CD1c-positive myeloid dendritic cell (primary cell): ENCODE results near the gene HNRNPUL2.

Experiments
- DNase-seq: peaks from one replicate; pipeline ENCODE4 v3.0.0-alpha.2; 2016; ENCODE audit errors: extremely low spot score

Gene HNRNPUL2

DNA sequence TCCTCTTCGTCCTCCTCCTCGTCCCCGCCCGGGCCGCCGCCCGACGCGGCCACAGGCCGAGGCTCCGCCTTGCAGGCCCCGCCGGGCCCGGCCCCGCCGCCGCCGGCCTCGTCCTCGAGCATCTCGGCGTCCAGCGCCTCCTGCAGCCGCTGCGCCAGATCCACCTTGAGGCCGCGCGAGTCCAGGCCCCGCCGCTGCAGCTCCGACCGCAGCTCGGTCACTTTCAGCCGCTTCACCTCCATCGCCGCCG, 417 bp downstream of the HNRNPUL2 start:
- DNase-seq: no peak

DNA sequence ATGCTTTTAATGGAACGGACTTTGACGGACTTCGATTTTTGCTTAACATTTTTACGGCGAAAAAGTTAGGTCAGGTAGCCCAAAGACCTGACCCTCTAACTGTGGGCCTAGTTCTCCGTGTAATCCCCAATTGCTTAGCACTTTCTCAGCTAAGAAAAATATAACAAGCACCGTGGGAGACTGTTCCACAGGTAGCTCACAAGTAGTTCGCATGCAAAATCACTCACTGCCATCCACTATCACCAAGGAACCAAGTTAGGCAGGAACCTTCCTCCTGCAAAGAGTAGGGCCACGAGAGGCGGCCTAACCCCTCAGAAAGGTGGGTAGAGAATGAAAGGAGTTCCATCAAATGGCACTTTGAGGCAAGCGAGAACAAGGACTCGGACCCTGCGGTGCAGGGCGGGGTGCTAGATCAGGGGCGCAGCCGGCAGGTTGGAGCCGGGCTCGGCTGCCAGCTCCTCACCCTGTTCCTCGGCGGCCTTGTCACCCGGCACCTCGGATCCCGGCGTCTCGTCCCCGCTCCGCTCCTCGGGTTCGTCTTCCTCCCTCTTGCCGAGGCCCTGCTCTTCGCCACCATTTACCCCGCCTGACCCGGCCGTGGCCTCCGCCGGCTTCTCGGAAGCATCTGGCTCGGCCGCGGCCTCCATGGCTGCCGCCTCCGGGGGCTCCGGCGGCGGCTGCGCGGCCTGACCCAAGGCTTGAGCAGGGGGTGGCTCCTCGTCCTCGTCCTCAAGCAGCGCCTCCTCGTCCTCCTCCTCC, 922 bp downstream of the HNRNPUL2 start:
- DNase-seq: no peak

DNA sequence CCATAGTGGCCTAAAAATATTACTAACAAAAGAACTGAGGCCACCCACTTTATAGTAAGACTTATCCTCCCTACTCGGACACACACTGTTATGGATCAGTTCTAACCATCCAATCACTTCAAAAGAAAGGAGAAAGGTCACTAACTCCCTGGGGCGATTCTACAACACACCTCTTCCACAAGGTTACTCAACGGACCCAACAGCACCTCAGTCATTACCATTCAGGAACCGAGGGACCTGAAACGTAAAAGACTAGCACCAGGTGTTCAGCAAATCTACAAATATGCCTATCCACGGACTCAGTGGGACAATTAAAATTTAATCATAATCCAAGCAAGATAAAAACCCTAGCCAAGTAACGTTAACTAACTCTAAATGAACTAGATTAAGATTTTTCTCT, 1.6 kb downstream of the HNRNPUL2 start:
- DNase-seq: no peak

GRCh38 chr11:62724171-62724570, 3.1 kb downstream of the HNRNPUL2 start:
- no peak for DNase-seq

DNA sequence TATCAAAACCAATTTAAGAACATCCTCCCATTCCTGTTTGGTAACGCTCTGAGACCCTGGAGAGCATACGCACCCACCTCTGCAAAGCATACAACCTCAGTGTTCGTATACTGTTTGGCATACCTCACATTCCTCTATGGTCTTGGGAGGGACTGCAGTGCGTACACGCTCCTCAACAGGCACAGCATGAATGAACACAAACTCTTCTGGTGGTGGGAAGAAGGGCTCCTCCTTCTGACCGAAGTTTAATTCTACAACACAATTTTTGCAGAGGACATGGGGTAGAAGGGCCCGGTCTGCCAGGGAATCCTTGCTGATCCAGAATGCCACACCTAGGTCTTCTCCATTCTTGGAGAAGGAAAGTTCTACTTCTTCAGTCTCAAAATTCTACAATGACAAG, 5.3 kb downstream of the HNRNPUL2 start:
- no peak for DNase-seq

DNA sequence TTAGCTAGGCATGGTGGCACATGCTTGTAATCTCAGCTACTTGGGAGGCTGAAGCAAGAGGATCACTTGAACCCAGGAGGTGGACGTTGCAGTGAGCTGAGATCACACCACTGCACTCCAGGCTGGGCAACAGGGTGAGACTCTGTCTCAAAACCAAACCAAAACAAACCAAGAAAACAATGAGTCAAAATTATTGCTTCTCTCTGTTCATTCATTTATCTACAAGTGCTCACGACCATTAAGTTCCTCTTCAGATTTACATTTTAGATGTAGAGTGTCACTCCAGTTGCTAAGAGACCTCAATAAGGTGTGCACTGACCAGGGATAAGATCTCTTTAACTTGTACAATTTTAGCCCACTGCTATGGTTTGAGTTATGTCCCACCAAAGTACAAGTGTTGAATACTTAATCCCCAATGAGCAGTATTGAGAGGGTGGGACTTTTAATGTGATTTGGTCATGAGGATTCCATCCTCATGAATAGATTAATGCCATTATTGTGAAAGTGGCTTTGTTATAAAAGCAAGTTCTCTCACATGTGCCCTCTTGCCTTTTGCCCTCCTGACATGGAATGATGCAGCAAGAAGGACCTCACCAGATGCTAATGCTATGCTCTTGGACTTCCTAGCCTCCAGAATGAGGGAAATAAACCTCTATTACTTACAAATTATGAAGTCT, 7.8 kb downstream of the HNRNPUL2 start:
- DNase-seq: no peak

- no peak for DNase-seq
Observed at GRCh38 chr11:62716816-62717215, 10.4 kb downstream of the HNRNPUL2 start.

DNA sequence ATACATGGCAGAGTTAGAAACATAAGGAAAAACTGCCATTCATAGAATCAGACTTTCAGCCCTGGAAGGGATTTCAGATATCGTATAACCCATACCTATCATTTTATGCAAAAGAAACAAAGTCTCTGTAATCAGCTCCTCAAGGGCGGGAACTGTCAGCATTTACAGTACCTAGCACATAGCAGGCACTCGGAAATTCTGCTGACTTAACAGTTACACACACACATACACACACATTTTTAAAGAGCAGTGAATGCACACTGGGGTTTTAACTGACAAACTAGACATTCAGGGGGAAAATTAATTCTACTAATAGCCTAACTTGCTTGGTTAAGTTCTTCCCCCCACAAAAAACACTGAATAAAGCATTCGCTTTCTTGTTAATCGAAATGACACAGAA, 11.1 kb downstream of the HNRNPUL2 start:
- no peak for DNase-seq

GRCh38 chr11:62715150-62716130, 11.8 kb downstream of the HNRNPUL2 start:
- DNase-seq: no peak

DNA sequence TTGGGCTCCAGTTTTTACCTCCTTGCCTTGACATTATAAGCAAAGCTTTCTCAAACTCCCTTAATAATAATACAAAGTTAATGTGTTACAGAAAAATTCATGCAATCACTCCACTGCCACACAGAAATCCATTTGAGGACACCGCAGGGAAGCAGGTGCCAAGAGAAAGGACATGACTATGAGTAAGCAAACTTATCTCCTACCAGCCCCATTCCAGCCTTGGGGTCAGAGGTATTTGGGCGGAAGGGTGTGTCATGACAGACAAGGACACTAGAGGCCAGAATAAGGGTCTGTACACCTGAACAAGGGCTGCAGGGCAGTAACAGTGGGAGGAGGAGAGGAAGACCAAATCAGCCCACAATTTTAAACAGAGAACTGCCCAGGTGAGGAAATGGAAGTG, 13.9 kb downstream of the HNRNPUL2 start:
- DNase-seq: no peak

DNA sequence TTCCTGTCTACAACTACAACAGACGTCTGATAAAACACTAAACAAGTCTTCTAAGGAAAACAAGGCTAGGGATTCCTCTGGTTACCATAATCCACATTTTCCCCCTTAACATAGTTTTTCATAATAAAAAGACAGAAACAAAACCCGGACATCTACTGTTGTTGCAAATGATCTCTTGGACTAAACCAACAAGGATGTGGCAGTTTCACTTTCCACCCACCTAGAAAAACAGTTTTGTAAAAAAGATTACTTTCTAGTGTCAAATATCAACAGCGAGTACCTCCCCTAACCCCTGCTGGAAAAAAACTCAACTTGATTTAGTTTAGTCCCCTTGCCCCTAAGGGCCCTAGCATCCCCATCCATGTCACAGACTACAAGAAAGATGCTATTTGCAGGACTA, 14.4 kb downstream of the HNRNPUL2 start:
- no peak for DNase-seq

DNA sequence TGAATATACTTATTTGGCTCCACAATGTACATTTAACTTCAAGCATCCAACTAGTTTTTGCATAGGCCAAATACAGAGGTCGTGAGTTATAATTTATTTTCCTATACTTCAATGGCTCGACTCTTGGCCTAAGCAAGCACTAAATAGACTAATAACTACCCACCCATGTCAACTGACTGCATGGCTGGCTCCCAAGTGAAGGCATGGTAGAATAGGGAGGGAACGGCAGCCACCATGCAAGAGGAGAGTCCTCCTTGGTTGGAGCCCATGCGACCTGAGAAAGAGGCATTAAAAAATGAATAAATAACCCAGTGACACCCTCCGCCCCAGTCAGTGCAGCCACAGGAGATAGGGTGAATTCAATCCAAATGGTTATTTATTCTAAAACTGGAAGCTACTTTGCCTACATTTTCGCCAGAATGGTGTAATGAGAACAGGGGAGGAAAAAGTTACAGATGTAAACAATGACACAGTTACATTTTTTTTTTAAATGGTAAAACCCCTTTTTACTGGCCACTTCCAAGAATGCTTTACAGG, 14.9 kb downstream of the HNRNPUL2 start:
- no peak for DNase-seq

DNA sequence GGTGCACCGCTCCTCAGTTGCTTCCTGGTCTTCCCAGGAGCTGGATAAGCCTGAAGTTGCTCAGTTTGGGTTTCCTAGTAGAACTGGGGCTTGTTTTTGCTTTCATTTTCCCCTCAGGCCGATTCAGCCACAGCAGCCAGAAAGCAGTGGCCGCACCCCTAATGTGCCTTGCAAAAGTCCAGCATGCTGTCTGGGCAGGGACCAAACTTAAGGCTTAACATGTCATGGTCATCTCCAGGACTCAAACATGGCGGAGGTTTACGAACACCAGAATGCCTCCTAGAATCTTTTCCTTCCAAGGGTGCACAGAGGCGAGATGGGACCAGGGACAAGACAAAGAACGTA, 17.3 kb downstream of the HNRNPUL2 start:
- no peak for DNase-seq

DNA sequence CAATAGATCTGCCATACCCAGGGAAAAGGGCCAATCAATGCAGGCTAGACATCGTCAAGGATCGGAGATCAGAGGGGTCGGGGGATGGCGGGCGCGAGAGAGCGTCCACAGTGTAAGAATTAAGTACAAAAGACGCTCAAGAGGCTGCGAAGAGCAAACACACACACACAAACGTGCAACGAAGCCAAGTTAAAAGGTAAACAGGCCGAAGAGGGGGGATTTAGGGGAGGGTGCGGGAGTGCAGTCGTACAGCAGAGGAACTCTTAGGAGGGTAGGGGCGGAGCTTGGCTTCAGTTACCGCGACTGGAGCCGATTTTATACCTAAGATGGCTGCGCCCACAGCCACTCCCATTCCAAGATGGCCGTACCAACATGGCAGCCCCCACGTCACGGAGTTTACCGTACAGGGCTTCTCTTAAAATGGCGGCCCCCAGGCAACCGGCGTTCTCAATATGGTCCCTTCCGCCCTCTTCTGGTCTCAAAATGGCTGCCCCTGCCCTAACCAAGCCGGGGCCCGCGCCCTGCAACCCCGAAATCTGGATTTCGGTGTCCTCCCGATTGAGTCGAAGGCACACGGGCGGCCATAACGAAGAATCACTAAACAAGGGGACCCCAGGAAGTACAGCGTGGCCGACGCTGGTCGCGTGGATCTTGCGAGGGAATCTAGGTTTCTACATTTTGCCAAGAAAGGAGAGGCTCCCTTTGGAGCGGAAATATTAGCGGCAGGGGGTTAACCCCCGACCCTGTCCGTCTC, 17.8 kb downstream of the HNRNPUL2 start:
- DNase-seq: peak; percentile 99

DNA sequence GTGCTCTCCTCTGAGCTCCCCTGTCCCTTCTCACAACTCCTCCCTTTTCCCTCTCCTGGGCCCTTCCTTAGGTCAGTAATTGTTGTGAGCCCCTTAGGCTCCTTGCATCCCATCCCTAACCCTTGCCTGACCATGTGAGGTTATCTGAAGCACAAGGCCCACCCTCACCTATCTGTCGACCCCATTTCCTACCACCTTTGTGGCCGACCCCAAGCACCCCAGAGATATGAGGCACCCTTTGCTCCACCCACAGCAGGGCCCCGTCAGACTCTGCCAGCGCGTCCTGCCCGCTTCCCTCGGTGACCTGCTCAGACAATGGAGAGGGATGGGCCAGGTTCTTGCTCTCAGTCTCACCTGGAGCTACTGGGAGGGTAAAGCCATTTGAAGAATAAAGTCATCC, 18.5 kb downstream of the HNRNPUL2 start:
- no peak for DNase-seq

DNA sequence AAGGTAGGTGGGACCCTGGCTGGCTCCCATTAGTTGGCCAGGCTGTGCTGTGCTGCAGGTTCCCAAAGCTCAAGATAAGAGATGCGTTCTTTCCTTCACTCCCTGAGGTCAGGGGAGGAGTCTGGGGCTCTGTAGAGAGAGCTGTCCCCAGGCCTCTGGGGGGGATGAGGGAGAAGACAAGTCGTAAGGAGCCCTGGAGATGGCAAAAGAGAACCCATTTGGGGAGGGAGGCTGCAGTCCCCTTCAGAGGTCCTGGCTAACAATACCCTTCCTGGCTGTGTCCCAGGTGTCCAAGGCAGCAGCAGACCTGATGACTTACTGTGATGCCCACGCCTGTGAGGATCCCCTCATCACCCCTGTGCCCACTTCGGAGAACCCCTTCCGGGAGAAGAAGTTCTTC, 18.9 kb downstream of the HNRNPUL2 start:
- DNase-seq: no peak

GRCh38 chr11:62707277-62707861, 19.9 kb downstream of the HNRNPUL2 start, which contains the start of the genes BSCL2 and GNG3:
TSS of gene BSCL2 (minus strand) at chr11:62707424. CDS start at chr11:62707195, 229 bp downstream.
TSS of gene GNG3 (plus strand) at chr11:62707676. CDS start at chr11:62708296, 620 bp downstream.
- DNase-seq: no peak

DNA sequence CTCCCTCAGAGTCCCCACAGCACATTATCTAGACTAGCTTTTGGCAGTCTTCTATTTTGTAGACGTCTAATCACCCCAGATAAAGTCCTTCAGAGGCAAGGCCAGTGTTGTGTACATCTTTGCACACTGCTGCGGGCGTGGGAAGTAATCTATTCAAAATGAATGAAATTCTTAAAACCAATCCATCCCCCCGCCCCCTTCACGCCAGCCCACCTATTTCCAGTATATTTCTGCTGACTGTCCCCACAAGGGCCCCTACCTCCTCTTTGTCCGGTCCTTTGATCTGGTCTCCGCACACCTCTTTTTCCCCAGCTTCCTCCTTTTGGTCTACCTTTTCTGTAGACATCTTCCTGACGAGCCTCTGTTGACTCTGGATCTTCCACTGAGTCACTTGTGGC, 20.4 kb downstream of the HNRNPUL2 start:
- no peak for DNase-seq

GRCh38 chr11:62705880-62706849, 21.1 kb downstream of the HNRNPUL2 start:
- DNase-seq: peak; percentile 98

DNA sequence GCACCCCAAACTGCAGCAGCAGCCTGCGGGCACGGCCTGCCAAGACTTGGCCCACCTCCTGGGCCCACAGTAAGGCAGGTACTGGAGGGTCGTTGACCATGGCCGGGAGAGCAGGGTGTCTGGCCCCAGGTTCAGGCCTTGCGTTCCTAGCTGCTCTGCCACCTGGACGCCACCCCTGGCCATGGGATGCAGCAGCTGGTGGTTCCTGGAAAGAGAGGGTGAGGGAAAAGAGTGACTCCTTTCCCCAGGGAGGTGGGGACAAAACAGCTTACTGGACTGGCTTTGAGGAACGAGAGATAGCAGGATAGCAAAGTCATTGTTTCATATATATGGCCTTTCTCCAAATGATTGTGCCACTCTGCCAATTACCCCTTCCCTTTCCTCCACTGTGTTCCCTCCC, 21.8 kb downstream of the HNRNPUL2 start:
- peak; percentile 38 for DNase-seq
